ENCODE measurements around the gene RPA3.
"Not testable (repeated sequence)": the region's sequence is repeated elsewhere in the genome, so short reads cannot be mapped to it uniquely, and the experiment has no call there.

The RPA3 gene

GRCh38 chr7:7695111-7695817 lies 23.1 kb downstream of the RPA3 start:
- peak; percentile 37 for DNase-seq (ENCODE audit: low read depth, low spot score)

GRCh38 chr7:7694542-7694941 lies 23.9 kb downstream of the RPA3 start:
- no peak for DNase-seq (ENCODE audit: low read depth, low spot score)

- peak; percentile 74 for DNase-seq (ENCODE audit: low read depth, low spot score)
Observed at GRCh38 chr7:7693881-7694280, 24.5 kb downstream of the RPA3 start.

GRCh38 chr7:7688956-7689355 lies 29.5 kb downstream of the RPA3 start:
- DNase-seq (ENCODE audit: low read depth, low spot score) = no peak

GRCh38 chr7:7688310-7688709 lies 30.1 kb downstream of the RPA3 start:
- no peak for DNase-seq (ENCODE audit: low read depth, low spot score)

- DNase-seq (ENCODE audit: low read depth, low spot score) = no peak
Observed at GRCh38 chr7:7687800-7688199, 30.6 kb downstream of the RPA3 start.

- peak; percentile 46 for DNase-seq (ENCODE audit: low read depth, low spot score)
Observed at GRCh38 chr7:7686811-7687508, 31.4 kb downstream of the RPA3 start.

GRCh38 chr7:7682861-7683260 lies 35.5 kb downstream of the RPA3 start:
- DNase-seq (ENCODE audit: low read depth, low spot score) = no peak

- DNase-seq (ENCODE audit: low read depth, low spot score) = no peak
Observed at GRCh38 chr7:7681936-7682329, 36.5 kb downstream of the RPA3 start.

GRCh38 chr7:7681191-7681935 lies 37.0 kb downstream of the RPA3 start:
- peak; percentile 78 for DNase-seq (ENCODE audit: low read depth, low spot score)

- DNase-seq (ENCODE audit: low read depth, low spot score) = not testable (repeated sequence)
Observed at GRCh38 chr7:7679640-7680039, 38.8 kb downstream of the RPA3 start.

- DNase-seq (ENCODE audit: low read depth, low spot score) = no peak
Observed at GRCh38 chr7:7675686-7676085, 42.7 kb downstream of the RPA3 start.

GRCh38 chr7:7673240-7673550 lies 45.2 kb downstream of the RPA3 start:
- DNase-seq (ENCODE audit: low read depth, low spot score) = no peak

- DNase-seq (ENCODE audit: low read depth, low spot score) = no peak
Observed at GRCh38 chr7:7672545-7673239, 45.7 kb downstream of the RPA3 start.

GRCh38 chr7:7671361-7671760 lies 47.0 kb downstream of the RPA3 start:
- no peak for DNase-seq (ENCODE audit: low read depth, low spot score)

- no peak for DNase-seq (ENCODE audit: low read depth, low spot score)
Observed at GRCh38 chr7:7670490-7670889, 47.9 kb downstream of the RPA3 start.

- DNase-seq (ENCODE audit: low read depth, low spot score) = no peak
Observed at GRCh38 chr7:7668706-7669105, 49.7 kb downstream of the RPA3 start.

GRCh38 chr7:7667187-7667586 lies 51.2 kb downstream of the RPA3 start:
- no peak for DNase-seq (ENCODE audit: low read depth, low spot score)

GRCh38 chr7:7665031-7665430 lies 53.4 kb downstream of the RPA3 start:
- DNase-seq (ENCODE audit: low read depth, low spot score) = no peak

- no peak for DNase-seq (ENCODE audit: low read depth, low spot score)
Observed at GRCh38 chr7:7664291-7664690, 54.1 kb downstream of the RPA3 start.

- peak; percentile 32 for DNase-seq (ENCODE audit: low read depth, low spot score)
Observed at GRCh38 chr7:7662527-7662926, 55.9 kb downstream of the RPA3 start.

GRCh38 chr7:7656459-7656858 lies 61.9 kb downstream of the RPA3 start:
- DNase-seq (ENCODE audit: low read depth, low spot score) = not testable (repeated sequence)

Data from astrocyte of the hippocampus (primary cell).